IPS-20b (cell line): ENCODE measurements around the gene THAP3.
"Not testable (repeated sequence)": the region's sequence is repeated elsewhere in the genome, so short reads cannot be mapped to it uniquely, and the experiment has no call there.

ENCODE experiments used
- H3K27ac ChIP-seq: one replicate; pipeline ENCODE4 v1.5.1; 2013; ENCODE audit warnings: low read length
- H3K27me3 ChIP-seq: 2 replicates; pipeline ENCODE4 v1.6.1; 2013; ENCODE audit warnings: mild to moderate bottlenecking, low read length, inconsistent platforms; ENCODE audit not compliant: insufficient read depth
- H3K36me3 ChIP-seq: 2 replicates; pipeline ENCODE4 v1.6.1; 2013; ENCODE audit warnings: low read depth, mild to moderate bottlenecking, inconsistent platforms, low read length, moderate library complexity; ENCODE audit not compliant: insufficient read depth
- H3K4me1 ChIP-seq: 2 replicates; pipeline ENCODE4 v1.6.1; 2013; ENCODE audit warnings: mild to moderate bottlenecking, control low read depth, inconsistent platforms, low read length, moderate library complexity; ENCODE audit not compliant: insufficient read depth
- H3K4me3 ChIP-seq: 2 replicates; pipeline ENCODE4 v1.5.1; 2013; ENCODE audit warnings: mild to moderate bottlenecking, low read length, inconsistent platforms
- H3K9ac ChIP-seq: 2 replicates; pipeline ENCODE4 v1.6.1; 2013; ENCODE audit warnings: low read depth, mild to moderate bottlenecking, inconsistent platforms, low read length, moderate library complexity
- H3K9me3 ChIP-seq: 2 replicates; pipeline ENCODE4 v1.6.1; 2013; ENCODE audit warnings: mild to moderate bottlenecking, low read depth, low read length, inconsistent platforms; ENCODE audit not compliant: insufficient read depth

The THAP3 gene

DNA sequence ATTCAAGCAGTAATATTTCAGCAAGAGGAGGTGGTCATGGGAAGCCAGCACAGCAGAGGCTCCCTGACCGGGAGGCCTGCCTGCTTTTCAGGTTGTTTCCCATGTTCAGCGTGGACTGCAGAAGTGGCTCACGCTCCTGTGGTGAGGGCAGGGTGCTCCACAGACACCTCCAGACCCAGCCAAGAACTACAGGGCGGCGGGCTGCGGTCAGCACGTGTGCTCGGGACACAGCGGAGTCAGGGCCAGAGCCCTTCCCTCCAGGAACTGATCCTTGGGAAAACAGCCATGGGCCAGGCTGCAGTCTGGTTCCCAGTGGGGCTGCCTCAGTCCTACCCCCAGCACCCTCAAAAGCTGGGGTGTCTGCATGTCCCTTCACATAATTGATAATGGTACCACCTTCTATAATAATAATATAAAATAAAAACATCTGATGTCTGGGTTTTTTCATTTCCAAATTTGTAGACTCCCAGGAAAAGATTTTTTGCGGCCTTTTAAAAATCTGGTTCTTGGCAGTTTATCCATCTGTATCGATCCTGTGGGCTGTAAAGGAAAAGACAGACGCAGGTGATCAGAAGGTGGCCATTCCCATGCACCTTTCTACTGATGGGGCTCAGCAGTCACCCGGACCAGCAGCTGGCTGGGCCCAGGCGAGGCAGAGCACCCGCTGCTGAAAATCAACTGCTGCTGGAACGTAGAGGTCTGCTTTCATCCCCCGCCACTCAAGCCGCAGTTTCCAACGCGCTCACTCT, 10.7 kb downstream of the THAP3 start:
- H3K27me3 ChIP-seq, result no peaks in the 10 kb centered on the region
- peaks cover 83% of the 10 kb centered on the region for H3K36me3 ChIP-seq
- no peak overlapping the region for H3K4me3 ChIP-seq
- no peak overlapping the region for H3K9ac ChIP-seq
- no peak overlapping the region for H3K27ac ChIP-seq
- H3K9me3 ChIP-seq, result no peaks in the 10 kb centered on the region
- H3K4me1 ChIP-seq, result no peaks in the 10 kb centered on the region

DNA sequence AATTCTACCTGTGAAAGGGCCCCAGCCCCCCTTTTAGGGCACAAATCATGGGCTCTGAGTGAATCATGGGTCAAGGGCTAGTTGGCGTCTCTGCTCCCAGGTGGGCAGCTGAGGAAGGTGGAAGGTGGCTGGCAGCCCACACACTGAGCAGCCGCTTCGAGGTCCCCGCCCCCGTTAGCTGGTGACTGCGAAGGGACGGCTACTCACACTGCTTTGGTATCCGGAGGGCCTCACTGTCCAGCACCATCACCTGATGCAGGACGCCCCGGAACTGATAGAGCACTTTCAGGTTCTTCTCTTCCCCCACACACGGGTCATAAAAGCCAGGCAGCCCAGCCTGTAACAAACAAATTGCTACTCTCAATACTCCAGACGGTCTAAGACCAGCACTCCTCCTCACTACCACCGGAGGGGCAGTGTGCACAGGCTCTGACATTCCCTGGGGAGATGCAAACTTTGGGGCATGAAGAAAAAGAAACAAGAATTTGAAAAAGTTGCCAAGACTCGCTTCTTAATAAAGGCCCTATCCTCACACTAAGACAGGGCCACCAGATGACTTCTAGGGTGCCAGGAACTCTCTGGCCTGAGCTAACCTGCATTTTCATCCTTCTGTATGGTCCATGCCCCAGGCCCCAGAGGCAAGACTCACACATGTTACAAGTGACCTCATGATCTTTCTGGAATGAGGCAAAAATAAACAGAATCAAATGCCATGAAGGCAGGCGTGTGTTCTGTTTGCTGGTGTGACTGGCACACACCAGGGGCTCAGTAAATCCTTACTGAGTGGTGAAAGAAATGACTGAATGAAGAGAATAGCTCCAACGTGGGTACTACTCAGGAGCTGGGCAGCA, 11.5 kb downstream of the THAP3 start:
- no peak overlapping the region for H3K27ac ChIP-seq
- H3K9ac ChIP-seq, result no peak overlapping the region
- H3K4me3 ChIP-seq, result no peak overlapping the region
- H3K36me3 ChIP-seq, result peaks cover 90% of the 10 kb centered on the region
- no peaks in the 10 kb centered on the region for H3K27me3 ChIP-seq
- no peaks in the 10 kb centered on the region for H3K9me3 ChIP-seq
- no peaks in the 10 kb centered on the region for H3K4me1 ChIP-seq

DNA sequence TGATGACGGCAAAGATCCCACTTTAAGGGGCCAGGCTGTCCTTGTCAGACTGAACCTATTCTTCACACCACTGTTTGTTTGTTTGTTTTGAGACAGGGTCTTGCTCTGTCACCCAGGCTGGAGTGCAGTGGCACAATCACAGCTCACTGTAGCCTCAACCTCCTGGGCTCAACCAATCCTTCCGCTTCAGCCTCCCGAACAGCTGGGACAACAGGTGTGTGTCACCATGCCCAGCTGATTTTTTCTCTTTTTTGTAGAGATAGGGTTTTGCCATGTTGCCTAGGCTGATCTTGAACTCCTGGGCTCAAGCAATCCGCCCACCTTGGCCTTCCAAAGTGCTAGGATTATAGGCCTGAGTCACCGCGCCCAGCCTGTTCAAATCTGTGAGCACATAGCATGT, 12.1 kb downstream of the THAP3 start:
- not testable (repeated sequence) for H3K27ac ChIP-seq, H3K9me3 ChIP-seq, H3K9ac ChIP-seq, H3K4me1 ChIP-seq, H3K4me3 ChIP-seq, H3K27me3 ChIP-seq
- peaks cover 94% of the 10 kb centered on the region for H3K36me3 ChIP-seq

DNA sequence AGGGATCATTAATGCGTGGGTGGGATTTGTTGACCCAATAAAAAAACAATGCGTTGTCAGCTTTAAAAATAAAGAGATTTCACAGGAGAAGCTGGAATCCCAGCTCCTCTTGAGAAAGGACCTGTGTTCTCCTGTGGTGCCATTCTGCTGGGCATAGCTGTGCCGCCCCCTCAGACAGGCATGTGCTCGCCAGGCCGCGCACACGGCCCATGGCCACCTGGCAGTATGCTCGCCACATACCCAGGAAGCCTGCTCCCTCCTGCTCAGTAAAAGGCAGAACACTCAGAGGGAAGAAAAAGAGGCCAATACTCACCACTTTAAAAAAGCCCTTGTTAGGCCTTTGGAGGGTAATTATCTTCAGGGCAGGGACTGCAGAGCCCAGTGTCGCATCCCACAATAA, 13.1 kb downstream of the THAP3 start:
- no peak overlapping the region for H3K4me3 ChIP-seq
- no peaks in the 10 kb centered on the region for H3K4me1 ChIP-seq
- no peak overlapping the region for H3K27ac ChIP-seq
- H3K27me3 ChIP-seq, result no peaks in the 10 kb centered on the region
- peaks cover 97% of the 10 kb centered on the region for H3K36me3 ChIP-seq
- no peaks in the 10 kb centered on the region for H3K9me3 ChIP-seq
- no peak overlapping the region for H3K9ac ChIP-seq

DNA sequence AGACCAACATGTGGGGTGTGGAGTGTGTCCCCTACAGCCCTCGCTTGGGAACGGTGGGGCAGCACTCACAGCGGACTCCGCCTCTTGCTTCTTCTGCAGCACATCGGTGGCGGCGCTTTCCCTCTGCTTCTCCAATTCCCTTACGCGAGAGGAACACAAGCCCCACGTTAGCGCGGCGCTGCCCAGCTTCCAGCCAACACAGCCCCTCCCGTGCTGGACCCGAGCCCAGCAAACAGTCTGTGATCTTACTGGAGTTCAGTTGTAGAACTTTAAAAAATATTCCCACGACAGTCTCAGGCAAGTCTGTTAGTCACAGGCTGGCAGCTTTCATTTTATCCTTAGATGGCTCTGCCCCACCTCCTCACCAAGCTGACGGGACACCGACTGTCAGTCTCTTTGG, 13.6 kb downstream of the THAP3 start:
- H3K27me3 ChIP-seq, result no peaks in the 10 kb centered on the region
- peaks cover 95% of the 10 kb centered on the region for H3K36me3 ChIP-seq
- no peak overlapping the region for H3K27ac ChIP-seq
- H3K9me3 ChIP-seq, result no peaks in the 10 kb centered on the region
- no peaks in the 10 kb centered on the region for H3K4me1 ChIP-seq
- no peak overlapping the region for H3K9ac ChIP-seq
- no peak overlapping the region for H3K4me3 ChIP-seq

DNA sequence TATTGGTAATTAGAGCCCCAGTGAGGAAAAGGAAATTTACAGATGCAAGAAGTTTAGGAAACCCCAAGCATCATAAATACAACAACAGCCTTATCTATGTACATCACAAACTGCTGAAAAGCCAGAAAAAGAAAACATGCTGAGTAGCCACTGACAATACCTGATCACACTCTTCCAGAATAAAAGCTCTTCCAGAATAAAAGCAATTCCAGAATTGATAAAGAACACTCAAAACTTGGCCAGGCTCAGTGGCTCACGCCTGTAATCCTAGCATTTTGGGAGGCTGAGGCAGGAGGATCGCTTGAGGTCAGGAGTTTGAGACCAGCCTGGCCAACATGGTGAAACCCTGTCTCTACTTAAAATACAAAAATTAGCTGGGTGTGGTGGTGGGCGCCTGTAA, 16.2 kb downstream of the THAP3 start:
- peaks cover 93% of the 10 kb centered on the region for H3K36me3 ChIP-seq
- not testable (repeated sequence) for H3K9ac ChIP-seq, H3K27me3 ChIP-seq, H3K9me3 ChIP-seq, H3K4me1 ChIP-seq, H3K4me3 ChIP-seq, H3K27ac ChIP-seq

DNA sequence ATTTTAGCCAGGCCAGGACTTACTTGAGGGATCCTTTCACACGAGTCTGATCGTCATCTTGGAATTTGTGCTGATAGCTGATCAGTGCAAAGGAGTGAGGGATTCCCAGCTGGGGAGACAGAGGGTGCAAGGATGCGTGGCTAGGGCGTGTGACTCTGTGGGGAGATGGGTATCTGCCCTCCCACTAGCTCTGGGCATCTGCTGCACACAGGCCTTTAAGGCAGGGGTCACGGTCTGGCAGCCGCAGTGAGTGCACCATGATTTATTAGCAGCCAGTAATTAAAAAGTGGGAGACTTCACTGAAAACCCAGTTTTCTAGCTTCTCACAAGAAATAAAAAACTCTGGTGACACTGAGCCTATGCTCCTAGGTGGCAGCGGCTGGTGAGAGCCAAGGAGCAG, 20.4 kb downstream of the THAP3 start:
- H3K27me3 ChIP-seq, result no peaks in the 10 kb centered on the region
- H3K4me3 ChIP-seq, result no peak overlapping the region
- no peak overlapping the region for H3K27ac ChIP-seq
- no peaks in the 10 kb centered on the region for H3K4me1 ChIP-seq
- H3K9me3 ChIP-seq, result no peaks in the 10 kb centered on the region
- peaks cover 62% of the 10 kb centered on the region for H3K36me3 ChIP-seq
- H3K9ac ChIP-seq, result no peak overlapping the region

DNA sequence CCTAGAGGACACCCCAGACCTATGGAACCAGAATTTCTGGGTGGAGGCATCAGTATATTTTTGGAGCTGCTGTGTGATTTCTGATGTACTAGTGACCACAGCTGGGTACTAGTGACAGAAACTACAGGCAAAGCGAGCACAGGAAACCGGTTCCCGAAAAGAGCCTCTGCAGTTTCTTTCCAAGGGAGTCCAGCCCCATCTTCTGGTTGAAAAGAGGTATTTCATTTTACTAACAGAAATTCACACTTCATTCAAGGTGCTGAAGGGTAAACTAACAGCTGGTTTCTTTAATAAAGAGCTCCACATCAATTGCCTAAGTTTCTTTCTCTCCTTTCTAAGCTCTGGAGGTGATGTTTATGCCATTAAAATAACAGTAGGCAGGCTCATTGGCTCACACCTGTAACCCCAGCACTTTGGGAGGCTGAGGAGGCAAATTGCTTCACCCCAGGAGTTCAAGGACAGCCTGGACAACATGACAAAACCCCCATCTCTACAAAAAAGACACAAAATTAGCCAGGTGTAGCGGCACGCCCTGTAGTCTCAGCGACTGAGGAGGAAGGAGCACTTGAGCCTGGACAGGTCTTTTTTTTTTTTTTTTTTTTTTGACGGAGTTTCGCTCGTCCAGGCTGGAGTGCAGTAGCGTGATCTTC, 22.0 kb downstream of the THAP3 start:
- peaks cover 61% of the 10 kb centered on the region for H3K36me3 ChIP-seq
- H3K9me3 ChIP-seq, result no peaks in the 10 kb centered on the region
- no peak overlapping the region for H3K27ac ChIP-seq
- no peaks in the 10 kb centered on the region for H3K4me1 ChIP-seq
- H3K4me3 ChIP-seq, result no peak overlapping the region
- no peaks in the 10 kb centered on the region for H3K27me3 ChIP-seq
- H3K9ac ChIP-seq, result no peak overlapping the region

DNA sequence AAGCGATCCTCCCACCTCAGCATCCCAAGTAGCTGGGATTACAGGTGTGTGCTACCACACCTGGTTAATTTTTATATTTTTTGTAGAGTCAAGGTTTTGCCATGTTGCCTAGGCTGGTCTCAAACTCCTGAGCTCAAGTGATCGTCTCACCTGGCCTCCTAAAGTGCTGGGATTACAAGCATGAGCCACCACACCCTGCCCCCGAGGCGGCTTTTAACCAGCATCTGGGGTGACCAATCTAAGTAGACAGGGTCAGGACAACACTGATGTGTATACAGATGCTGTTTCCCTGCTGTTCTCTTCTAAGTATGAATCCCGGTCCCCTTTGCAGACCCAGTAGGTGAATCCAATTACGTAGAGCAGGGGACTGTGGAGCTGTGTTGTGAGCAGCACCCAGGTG, 23.9 kb downstream of the THAP3 start:
- Histone ChIP-seq H3K9ac (no peak overlapping the region), H3K27me3 (no peaks in the 10 kb centered on the region), H3K4me1 (no peaks in the 10 kb centered on the region), H3K36me3 (peaks cover 62% of the 10 kb centered on the region), H3K27ac (no peak overlapping the region), H3K4me3 (no peak overlapping the region), H3K9me3 (no peaks in the 10 kb centered on the region)

DNA sequence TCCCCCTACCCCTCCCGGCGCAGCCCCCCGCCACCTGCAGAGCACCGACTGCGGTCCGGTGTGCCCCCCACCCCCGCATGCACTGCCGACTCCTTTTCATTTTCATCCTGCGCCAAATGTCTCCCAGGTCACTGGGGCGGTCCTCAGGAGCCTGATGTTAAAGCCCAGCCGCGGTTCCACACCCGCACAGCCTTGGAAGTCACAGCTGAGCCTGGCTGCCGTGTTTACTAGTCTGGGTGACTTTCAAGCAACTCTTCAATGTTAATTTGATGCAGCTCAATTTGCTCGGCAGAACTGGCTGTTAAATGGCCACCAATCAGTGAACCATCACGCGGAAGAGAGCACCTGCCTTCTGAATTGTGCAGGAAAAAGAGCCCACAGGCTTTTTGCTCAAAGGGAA, 27.2 kb downstream of the THAP3 start:
- Histone ChIP-seq H3K4me1 (no peaks in the 10 kb centered on the region), H3K36me3 (peaks cover 51% of the 10 kb centered on the region), H3K9me3 (no peaks in the 10 kb centered on the region), H3K27me3 (no peaks in the 10 kb centered on the region), H3K4me3 (no peak overlapping the region), H3K27ac (no peak overlapping the region), H3K9ac (no peak overlapping the region)

DNA sequence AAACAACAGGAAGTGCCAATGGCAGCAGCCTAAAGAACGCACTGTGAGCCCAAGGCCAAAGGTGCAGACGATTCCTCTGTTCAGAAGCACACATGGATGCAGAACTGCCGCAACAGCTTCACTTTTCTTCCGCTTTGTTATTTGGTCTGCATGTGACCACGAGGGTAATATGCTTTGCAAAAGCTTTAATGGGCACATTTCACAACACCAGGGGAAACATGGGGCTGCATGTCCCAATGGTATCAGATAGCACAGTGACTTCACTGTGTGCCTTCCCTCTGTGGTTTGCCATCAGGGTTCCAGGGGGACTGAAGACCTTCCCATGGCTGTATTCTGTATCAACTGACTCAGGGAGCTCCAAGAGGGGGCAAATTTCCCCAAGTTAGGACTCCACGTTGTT, 28.3 kb downstream of the THAP3 start:
- Histone ChIP-seq H3K27ac (no peak overlapping the region), H3K9me3 (no peaks in the 10 kb centered on the region), H3K4me1 (no peaks in the 10 kb centered on the region), H3K27me3 (no peaks in the 10 kb centered on the region), H3K36me3 (peaks cover 57% of the 10 kb centered on the region), H3K9ac (no peak overlapping the region), H3K4me3 (no peak overlapping the region)
